ENCODE data around the gene GPR84. TPM values are rescaled to one million over a fixed set of nuclear protein-coding genes. Genes with fewer than 3 reads are reported as not detected.

The GPR84 gene
- total and polyA plus RNA-seq, 2 of the 8 experiments (the other 6 are each of a cell fraction or from before 2014, with no cell fraction given), result 0.09 TPM; not detected in 1

GRCh38 chr12:54360717-54361456, 3.4 kb downstream of the GPR84 start (continued):
- no peak for TF ChIP-seq YY1 (IDR thresholded peaks at IDR 0.05; ENCODE audit: low read depth, low read length)
- TF ChIP-seq ATF2 (IDR thresholded peaks at IDR 0.05; ENCODE audit: low read length), result no peak
- no peak for TF ChIP-seq SUZ12 (IDR thresholded peaks at IDR 0.05; ENCODE audit: low read length)
- no peak for TF ChIP-seq RXRA (IDR thresholded peaks at IDR 0.05; ENCODE audit: insufficient read depth, low read depth, low read length)
- TF ChIP-seq KDM4A (IDR thresholded peaks at IDR 0.05; ENCODE audit: low read depth, low read length, severe bottlenecking), result no peak
- no peak for TF ChIP-seq GTF2F1 (IDR thresholded peaks at IDR 0.05; ENCODE audit: borderline replicate concordance, low read depth, low read length)
- TF ChIP-seq BRCA1 (IDR thresholded peaks at IDR 0.05; ENCODE audit: low read depth, low read length), result no peak
- no peak for TF ChIP-seq CHD1 (IDR thresholded peaks at IDR 0.05; ENCODE audit: low read depth, low read length)
- TF ChIP-seq CREB1 (IDR thresholded peaks at IDR 0.05), result peak; percentile 60; the same call in 1 of the 2 replicates
- TF ChIP-seq HDAC6 (IDR thresholded peaks at IDR 0.05; ENCODE audit: low read depth, low read length), result no peak
- TF ChIP-seq POLR2AphosphoS5 (IDR thresholded peaks at IDR 0.05; ENCODE audit: low read depth, low read length), result no peak
- peak; percentile 49 for TF ChIP-seq ASH2L (IDR thresholded peaks at IDR 0.05; ENCODE audit: low read length)
- TF ChIP-seq MAFK (IDR thresholded peaks at IDR 0.05; ENCODE audit: low read depth, low read length), result no peak
- TF ChIP-seq E2F6 (IDR thresholded peaks at IDR 0.05), result peak; percentile 36; the same call in 1 of the 2 replicates
- no peak for TF ChIP-seq POLR2A (IDR thresholded peaks at IDR 0.05; ENCODE audit: control extremely low read depth in 1 of 2, low read depth in 2 of 2, low read length in 2 of 2)
- no peak for TF ChIP-seq BACH1 (IDR thresholded peaks at IDR 0.05; ENCODE audit: low read length)
- TF ChIP-seq RNF2 (IDR thresholded peaks at IDR 0.05; ENCODE audit: borderline replicate concordance, low read depth, low read length, missing control alignments, poor library complexity, severe bottlenecking), result no peak
- no peak for TF ChIP-seq SAP30 (IDR thresholded peaks at IDR 0.05; ENCODE audit: insufficient read depth, insufficient replicate concordance, low read length)
- TF ChIP-seq CBX8 (IDR thresholded peaks at IDR 0.05; ENCODE audit: borderline replicate concordance, low read depth, low read length), result no peak
- TF ChIP-seq SIRT6 (IDR thresholded peaks at IDR 0.05; ENCODE audit: low read length), result no peak
- TF ChIP-seq SP4 (IDR thresholded peaks at IDR 0.05; ENCODE audit: low read length), result no peak
- TF ChIP-seq TAF7 (optimal IDR thresholded peaks at IDR 0.05; ENCODE audit: borderline replicate concordance, low read depth, low read length), result no peak
- TF ChIP-seq JUND (IDR thresholded peaks at IDR 0.05; ENCODE audit: low read length), result peak; percentile 53; the same call in 1 of the 2 replicates

All from H1 (cell line).